ENCODE results near the gene SPIRE1.

SPIRE1 gene

DNA sequence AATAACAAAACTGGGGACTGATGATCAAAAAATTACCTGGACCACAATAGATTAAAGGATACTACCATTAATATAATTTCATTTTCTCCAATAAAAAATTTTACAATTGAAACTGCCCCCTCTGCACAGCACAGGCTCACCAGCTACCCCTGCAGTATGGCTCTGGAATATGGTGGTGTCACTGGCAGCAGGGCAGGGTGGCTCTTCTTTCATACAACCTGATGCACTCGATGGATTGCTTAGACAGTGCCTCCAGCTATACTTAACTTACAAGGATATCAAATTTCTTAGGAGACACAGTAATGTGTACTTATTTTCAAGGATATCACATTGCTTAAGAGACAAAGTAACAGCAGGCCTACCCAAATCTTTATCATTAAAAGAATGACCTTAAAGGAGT is 126.2 kb downstream of the SPIRE1 start:
- no peak for DNase-seq (ENCODE audit: low read depth, low spot score)
- no peak overlapping the region for H3K4me3 ChIP-seq (ENCODE audit: low read depth, low read length)
- TF ChIP-seq, protein P1, sequence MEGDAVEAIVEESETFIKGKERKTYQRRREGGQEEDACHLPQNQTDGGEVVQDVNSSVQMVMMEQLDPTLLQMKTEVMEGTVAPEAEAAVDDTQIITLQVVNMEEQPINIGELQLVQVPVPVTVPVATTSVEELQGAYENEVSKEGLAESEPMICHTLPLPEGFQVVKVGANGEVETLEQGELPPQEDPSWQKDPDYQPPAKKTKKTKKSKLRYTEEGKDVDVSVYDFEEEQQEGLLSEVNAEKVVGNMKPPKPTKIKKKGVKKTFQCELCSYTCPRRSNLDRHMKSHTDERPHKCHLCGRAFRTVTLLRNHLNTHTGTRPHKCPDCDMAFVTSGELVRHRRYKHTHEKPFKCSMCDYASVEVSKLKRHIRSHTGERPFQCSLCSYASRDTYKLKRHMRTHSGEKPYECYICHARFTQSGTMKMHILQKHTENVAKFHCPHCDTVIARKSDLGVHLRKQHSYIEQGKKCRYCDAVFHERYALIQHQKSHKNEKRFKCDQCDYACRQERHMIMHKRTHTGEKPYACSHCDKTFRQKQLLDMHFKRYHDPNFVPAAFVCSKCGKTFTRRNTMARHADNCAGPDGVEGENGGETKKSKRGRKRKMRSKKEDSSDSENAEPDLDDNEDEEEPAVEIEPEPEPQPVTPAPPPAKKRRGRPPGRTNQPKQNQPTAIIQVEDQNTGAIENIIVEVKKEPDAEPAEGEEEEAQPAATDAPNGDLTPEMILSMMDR (IDR thresholded peaks at IDR 0.05; ENCODE audit: low read depth, low read length) = peak; percentile 26
- in situ Hi-C loops (cut with HindIII; ENCODE audit: low sequenced_read_pairs) = no loop called here

DNA sequence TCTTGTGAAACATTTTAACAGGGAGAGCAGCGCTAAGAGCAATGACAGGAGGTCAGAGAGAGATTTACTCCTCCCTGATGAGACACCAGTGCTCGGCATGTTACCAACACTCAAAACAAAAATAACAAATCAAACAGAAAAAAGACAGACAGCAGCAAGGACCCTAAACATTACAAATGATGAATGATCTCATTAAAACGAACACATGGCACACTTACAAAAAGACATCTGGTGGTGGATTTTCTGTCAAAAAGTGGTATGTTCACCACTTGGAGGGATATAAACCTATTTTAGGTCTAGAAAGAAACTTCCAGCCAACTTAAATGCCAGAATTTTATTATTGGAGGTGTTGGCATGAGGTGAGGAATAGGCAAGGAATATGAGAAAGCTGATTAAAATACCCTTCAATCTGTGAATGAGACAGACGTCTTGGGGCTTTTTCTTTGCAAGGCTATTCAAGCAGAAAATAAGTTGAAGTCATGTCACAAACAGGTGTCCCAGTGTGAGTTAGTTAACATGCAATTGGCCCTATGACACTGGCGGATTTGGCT is 137.4 kb downstream of the SPIRE1 start:
- in situ Hi-C loops (cut with HindIII; ENCODE audit: low sequenced_read_pairs) = no loop called here
- DNase-seq (ENCODE audit: low read depth, low spot score) = no peak
- TF ChIP-seq, protein P1 (IDR thresholded peaks at IDR 0.05; ENCODE audit: low read depth, low read length) = no peak
- H3K4me3 ChIP-seq (ENCODE audit: low read depth, low read length) = no peak overlapping the region

DNA sequence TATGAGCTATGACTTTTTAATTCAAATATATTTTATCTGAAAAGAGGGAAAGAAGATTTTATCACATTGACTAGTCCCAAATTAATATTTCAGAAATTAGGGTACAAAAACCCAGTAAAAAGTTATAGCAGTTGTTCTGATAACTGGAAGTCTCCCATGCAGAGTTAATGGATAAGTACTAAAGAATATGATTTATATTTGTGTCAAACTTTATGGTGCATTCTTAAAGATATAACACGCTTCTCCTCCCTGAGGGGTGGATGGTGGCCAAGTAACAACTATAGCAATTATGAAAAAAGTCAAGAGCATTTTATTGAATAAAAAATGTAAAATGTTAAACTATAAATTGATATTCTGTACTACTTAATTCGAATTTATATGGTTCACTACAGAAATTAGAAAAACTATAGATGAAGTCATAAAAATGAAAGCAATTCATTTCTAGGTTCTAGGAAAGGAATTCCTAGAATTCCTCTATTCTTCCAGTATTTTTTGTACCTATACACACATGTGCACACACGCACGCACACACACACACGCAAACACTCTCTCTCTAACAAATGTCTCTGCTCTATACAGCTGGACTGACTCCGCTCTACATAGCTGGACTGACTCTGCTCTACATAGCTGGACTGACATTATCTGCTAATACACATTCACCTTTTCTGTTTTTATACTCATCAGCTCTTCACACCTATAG is 138.9 kb downstream of the SPIRE1 start:
- DNase-seq (ENCODE audit: low read depth, low spot score) = no peak
- in situ Hi-C loops (cut with HindIII; ENCODE audit: low sequenced_read_pairs) = no loop called here
- TF ChIP-seq, protein P1 (IDR thresholded peaks at IDR 0.05; ENCODE audit: low read depth, low read length) = no peak
- H3K4me3 ChIP-seq (ENCODE audit: low read depth, low read length) = no peak overlapping the region

DNA sequence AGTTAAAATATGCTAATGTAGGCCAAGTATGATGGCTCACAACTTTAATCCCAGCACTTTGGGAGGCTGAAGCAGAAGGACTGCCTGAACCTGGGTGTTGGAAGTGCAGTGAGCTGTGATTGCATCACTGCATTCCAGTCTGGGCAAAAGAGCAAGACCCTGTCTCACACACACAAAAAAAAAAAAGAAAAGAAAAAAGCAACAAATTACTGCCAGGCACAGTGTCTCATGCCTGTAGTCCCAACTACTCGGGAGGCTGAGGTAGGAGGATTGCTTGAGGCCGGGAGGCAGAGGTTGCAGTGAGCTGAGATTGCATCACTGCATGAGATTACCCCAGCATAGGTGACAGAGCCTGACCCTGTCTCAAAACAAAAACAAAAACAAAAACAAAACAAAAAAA is 139.6 kb downstream of the SPIRE1 start:
- TF ChIP-seq, protein P1 (IDR thresholded peaks at IDR 0.05; ENCODE audit: low read depth, low read length) = no peak

DNA sequence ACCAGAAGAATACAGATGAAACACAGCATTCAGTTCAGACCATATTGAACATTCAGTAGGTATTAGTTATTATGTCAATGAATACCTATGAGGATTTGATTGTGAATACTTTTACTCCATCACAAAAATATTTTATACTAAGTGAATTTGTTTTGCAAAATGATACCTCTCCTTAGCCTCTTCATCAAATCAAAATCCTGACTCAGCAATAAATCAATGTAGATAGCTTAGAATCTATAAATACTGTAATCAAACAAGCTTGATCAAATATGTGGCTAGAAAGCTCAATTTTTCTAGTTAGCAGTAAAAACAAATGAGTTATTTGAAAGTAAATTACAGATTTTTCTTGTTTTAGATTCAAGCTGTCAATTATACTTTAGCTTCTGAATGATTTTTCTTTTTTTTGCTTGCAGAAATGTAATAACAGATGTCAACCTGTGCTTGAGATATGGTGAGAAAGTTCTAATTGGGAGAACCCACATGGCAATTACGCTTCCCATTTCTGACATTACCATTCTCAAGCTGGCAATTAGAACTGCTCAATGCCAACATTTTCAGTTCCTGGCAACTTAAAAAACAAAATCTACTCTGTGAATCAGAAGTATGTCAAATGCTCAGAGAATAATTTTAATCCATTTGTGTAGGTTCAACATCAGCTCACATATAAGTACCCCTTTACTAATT is 140.6 kb downstream of the SPIRE1 start:
- no peak overlapping the region for H3K4me3 ChIP-seq (ENCODE audit: low read depth, low read length)
- no peak for DNase-seq (ENCODE audit: low read depth, low spot score)
- TF ChIP-seq, protein P1 (IDR thresholded peaks at IDR 0.05; ENCODE audit: low read depth, low read length) = no peak
- in situ Hi-C loops (cut with HindIII; ENCODE audit: low sequenced_read_pairs) = no loop called here

More for the DNA sequence above, 139.6 kb downstream of the SPIRE1 start:
- DNase-seq (ENCODE audit: low read depth, low spot score) = no peak
- in situ Hi-C loops (cut with HindIII; ENCODE audit: low sequenced_read_pairs) = no loop called here
- H3K4me3 ChIP-seq (ENCODE audit: low read depth, low read length) = no peak overlapping the region

DNA sequence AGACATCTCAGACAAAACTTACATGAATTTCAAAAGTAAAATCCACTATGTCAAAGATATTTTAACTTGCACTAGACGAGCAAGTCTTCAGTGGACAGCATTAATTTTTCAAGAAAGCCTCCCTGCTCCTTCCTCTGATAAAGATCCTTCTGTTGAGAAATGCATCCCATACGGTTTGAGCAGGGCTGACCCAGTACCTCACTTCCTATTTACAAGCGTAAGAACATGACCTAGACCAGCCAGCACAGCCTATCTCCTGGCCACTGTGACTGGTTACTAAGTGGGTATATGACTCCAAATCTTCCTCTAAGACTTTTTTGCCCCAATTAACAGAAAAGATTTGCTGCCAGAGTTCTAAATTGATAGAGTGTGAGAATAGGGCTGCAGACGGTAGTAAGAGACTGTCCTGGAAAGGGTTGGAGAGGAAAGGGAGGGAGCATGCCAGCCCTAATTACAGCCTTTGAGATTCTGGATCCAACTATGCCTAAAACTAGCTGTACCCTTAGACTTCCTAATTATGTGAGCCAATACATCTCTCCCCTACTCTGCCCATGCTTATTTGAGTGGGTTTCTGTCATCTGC is 141.8 kb downstream of the SPIRE1 start:
- in situ Hi-C loops (cut with HindIII; ENCODE audit: low sequenced_read_pairs) = no loop called here
- TF ChIP-seq, protein P1 (IDR thresholded peaks at IDR 0.05; ENCODE audit: low read depth, low read length) = no peak
- no peak overlapping the region for H3K4me3 ChIP-seq (ENCODE audit: low read depth, low read length)
- DNase-seq (ENCODE audit: low read depth, low spot score) = no peak

Data from astrocyte of the spinal cord (primary cell).